NB4 (cell line): ENCODE data around the gene FUNDC2.
"Not testable (repeated sequence)": the region's sequence is repeated elsewhere in the genome, so short reads cannot be mapped to it uniquely, and the experiment has no call there.

Experiments used
- CTCF ChIP-seq: IDR thresholded peaks from one replicate; pipeline ENCODE4 v1.5.1; 2012; ENCODE audit warnings: low read depth, low read length
- POLR2A ChIP-seq: IDR thresholded peaks from 2 replicates; pipeline ENCODE4 v1.6.1; 2011; ENCODE audit warnings: mild to moderate bottlenecking; ENCODE audit not compliant: insufficient read length; ENCODE audit errors: extremely low read depth

- not testable (repeated sequence) for TF ChIP-seq CTCF, POLR2A
Measured at GRCh38 chrX:155006913-155007671, 19.6 kb upstream of the FUNDC2 start.
